Neural progenitor cell (in vitro differentiated cells): ENCODE measurements around the gene STK38.

ENCODE experiments used
- CTCF ChIP-seq: fragments of 200-600 bp; sonication (generic); IDR thresholded peaks from 2 replicates; pipeline ENCODE4 v1.5.1; 2017; ENCODE audit warnings: antibody characterized with exemption, mild to moderate bottlenecking
- EZH2 ChIP-seq: fragments of 200-600 bp; sonication (generic); IDR thresholded peaks from 2 replicates; pipeline ENCODE4 v1.6.1; 2017; ENCODE audit warnings: antibody characterized with exemption, mild to moderate bottlenecking, moderate library complexity
- EZH2phosphoT487 ChIP-seq: fragments of 200-600 bp; sonication (generic); IDR thresholded peaks from 2 replicates; pipeline ENCODE4 v1.6.1; 2017; ENCODE audit warnings: antibody characterized with exemption

- no peak for TF ChIP-seq CTCF
- TF ChIP-seq EZH2phosphoT487, result no peak
- no peak for TF ChIP-seq EZH2
These were observed 42.3 kb downstream of the STK38 start for GRCh38 chr6:36504982-36505381.
